GM12878 (cell line): ENCODE results near the gene PAPOLG. TPM values are rescaled to one million over a fixed set of nuclear protein-coding genes. Genes with fewer than 3 reads are reported as not detected.

Source experiments
- ASH2L ChIP-seq: fragments of 300-600, 200-600 bp; sonication (generic); IDR thresholded peaks from 2 replicates; pipeline ENCODE4 v1.6.1; 2017; ENCODE audit warnings: low read depth, mild to moderate bottlenecking, borderline replicate concordance
- ATF2 ChIP-seq: IDR thresholded peaks from 2 replicates; pipeline ENCODE4 v1.6.1; 2012; ENCODE audit warnings: low read length, inconsistent platforms
- BACH1 ChIP-seq: fragments of 450-650 bp; IDR thresholded peaks from 2 replicates; pipeline ENCODE4 v1.6.1; 2017; ENCODE audit warnings: mild to moderate bottlenecking, borderline replicate concordance
- BCL11A ChIP-seq: IDR thresholded peaks from 2 replicates; pipeline ENCODE4 v1.6.1; 2011; ENCODE audit warnings: low read depth, low read length
- BHLHE40 ChIP-seq, 2 experiments: fragments of 450-650 bp in 1 of 2; IDR thresholded peaks; 2 replicates each; pipeline ENCODE4 v1.6.1; 2011 to 2017; ENCODE audit warnings: low read depth in 2 of 2, borderline replicate concordance in 1 of 2, improper control_type of control experiment in 1 of 2, low read length in 1 of 2, mild to moderate bottlenecking in 1 of 2
- BRCA1 ChIP-seq: IDR thresholded peaks from 2 replicates; pipeline ENCODE4 v1.6.1; 2011; ENCODE audit warnings: low read depth, low read length, improper control_type of control experiment
- CBX3 ChIP-seq: fragments of 200-600 bp; sonication (generic); IDR thresholded peaks from 2 replicates; pipeline ENCODE4 v1.6.1; 2016; ENCODE audit warnings: low read depth, borderline replicate concordance
- EED ChIP-seq: sonication (generic); IDR thresholded peaks from 2 replicates; pipeline ENCODE4 v1.6.1; 2016; ENCODE audit warnings: antibody characterized with exemption, low read depth
- FOS ChIP-seq: IDR thresholded peaks from 3 replicates; pipeline ENCODE4 v1.6.1; 2011; ENCODE audit warnings: borderline replicate concordance; ENCODE audit not compliant: insufficient read length; ENCODE audit errors: extremely low read depth
- IKZF1 ChIP-seq: fragments of 450-650 bp; conservative IDR thresholded peaks from 2 replicates; pipeline ENCODE4 v1.6.1; 2017; ENCODE audit warnings: antibody characterized with exemption, mild to moderate bottlenecking
- MEF2B ChIP-seq: fragments of 450-650 bp; IDR thresholded peaks from 2 replicates; pipeline ENCODE4 v1.6.1; 2018; ENCODE audit warnings: mild to moderate bottlenecking, moderate library complexity; ENCODE audit not compliant: partially characterized antibody, poor library complexity, severe bottlenecking
- NFXL1 ChIP-seq: fragments of 450-650 bp; IDR thresholded peaks from 2 replicates; pipeline ENCODE4 v1.6.1; 2017; ENCODE audit warnings: antibody characterized with exemption, mild to moderate bottlenecking, borderline replicate concordance
- NR2C1 ChIP-seq: fragments of 450-650 bp; IDR thresholded peaks from 2 replicates; pipeline ENCODE4 v1.6.1; 2017; ENCODE audit warnings: antibody characterized with exemption, mild to moderate bottlenecking, moderate library complexity
- POLR2AphosphoS2 ChIP-seq: IDR thresholded peaks from 2 replicates; pipeline ENCODE4 v1.6.1; 2011; ENCODE audit warnings: low read depth, mild to moderate bottlenecking, low read length, improper control_type of control experiment, moderate library complexity
- POLR2AphosphoS5 ChIP-seq: IDR thresholded peaks from 2 replicates; pipeline ENCODE4 v1.6.1; 2011; ENCODE audit warnings: mild to moderate bottlenecking, low read length, inconsistent platforms
- RELA ChIP-seq: fragments of 450-650 bp; IDR thresholded peaks from 2 replicates; pipeline ENCODE4 v1.8.0; 2014; ENCODE audit warnings: borderline replicate concordance; ENCODE audit not compliant: partially characterized antibody
- SP1 ChIP-seq: IDR thresholded peaks from one replicate; pipeline ENCODE4 v1.6.1; 2011; ENCODE audit warnings: low read depth, low read length
- STAT1 ChIP-seq: fragments of 450-650 bp; conservative IDR thresholded peaks from 2 replicates; pipeline ENCODE4 v1.6.1; 2014; ENCODE audit warnings: antibody characterized with exemption, mild to moderate bottlenecking
- STAT3 ChIP-seq: IDR thresholded peaks from 2 replicates; pipeline ENCODE4 v1.6.1; 2011; ENCODE audit warnings: low read depth, low read length, improper control_type of control experiment
- SUZ12 ChIP-seq: fragments of 200-600 bp; sonication (generic); IDR thresholded peaks from one replicate; pipeline ENCODE4 v1.6.1; 2018; ENCODE audit warnings: antibody characterized with exemption, mild to moderate bottlenecking; ENCODE audit not compliant: unreplicated experiment
- TCF7 ChIP-seq: IDR thresholded peaks from 2 replicates; pipeline ENCODE4 v1.6.1; 2014; ENCODE audit warnings: antibody characterized with exemption, borderline replicate concordance
- ZBTB11 ChIP-seq: fragments of 450-650 bp; formaldehyde crosslinking; IDR thresholded peaks from 2 replicates; pipeline ENCODE4 v1.5.0; 2022; ENCODE audit warnings: mild to moderate bottlenecking, missing genetic modification characterization
- ZNF384 ChIP-seq: IDR thresholded peaks from 2 replicates; pipeline ENCODE4 v1.6.1; 2012; ENCODE audit warnings: low read depth, mild to moderate bottlenecking, low read length, improper control_type of control experiment, borderline replicate concordance
- ZZZ3 ChIP-seq: IDR thresholded peaks from 2 replicates; pipeline ENCODE4 v1.6.1; 2011; ENCODE audit warnings: low read depth; ENCODE audit not compliant: control insufficient read depth, insufficient read length
- polyA plus RNA-seq, 11 experiments: library from polyadenylated mRNA; depleted of rRNA in 4 of 11; unstranded in 6 of 11; stranded (reverse) in 5 of 11; fragments of >200 nt; fragmentation: Nextera tagmentation in 4 of 11; fragmentation: Illumina TruSeq in 1 of 11; extraction: Ambion mirVana in 4 of 11; extraction: Trizol in 1 of 11; gene quantifications; 1 replicate in 1 of 11; 2 replicates in 10 of 11; pipeline versions ENCODE4 v1.2.1 to v1.2.3, GENCODE V29; 2011 to 2016; ENCODE audit warnings: inconsistent platforms in 2 of 11, missing spikeins in 2 of 11, low read depth in 1 of 11
- total RNA-seq, 4 experiments: library from RNA; depleted of rRNA in 3 of 4; stranded (reverse); fragments of >200 nt in 3 of 4; fragmentation: Illumina TruSeq in 1 of 4; extraction: Trizol in 1 of 4; gene quantifications; 2 replicates each; pipeline versions ENCODE4 v1.2.1 to v1.2.3, GENCODE V29; 2013 to 2021
- TF ChIP-seq, protein P1 (sequence below): IDR thresholded peaks from 2 replicates; pipeline ENCODE4 v1.6.1; 2012; ENCODE audit warnings: low read depth, low read length, improper control_type of control experiment
- TF ChIP-seq, protein P2 (sequence below): IDR thresholded peaks from 2 replicates; pipeline ENCODE4 v1.6.1; 2011; ENCODE audit warnings: mild to moderate bottlenecking, low read depth, low read length, moderate library complexity; ENCODE audit not compliant: insufficient replicate concordance
- TF ChIP-seq, protein P3 (sequence below): IDR thresholded peaks from 2 replicates; pipeline ENCODE4 v1.6.1; 2011; ENCODE audit warnings: low read depth, mild to moderate bottlenecking, low read length, moderate library complexity, borderline replicate concordance; ENCODE audit errors: extremely low read depth

PAPOLG gene
- total and polyA plus RNA-seq, 10 of the 15 experiments (the other 5 are each of a cell fraction or from before 2014, with no cell fraction given), result 4.2 to 15.8 (median 10.7) TPM

- TF ChIP-seq ZBTB11 (CRISPR knock-in tag), result no peak
- no peak for TF ChIP-seq ASH2L
- peak; percentile 94 for TF ChIP-seq ATF2
- TF ChIP-seq, protein P1, sequence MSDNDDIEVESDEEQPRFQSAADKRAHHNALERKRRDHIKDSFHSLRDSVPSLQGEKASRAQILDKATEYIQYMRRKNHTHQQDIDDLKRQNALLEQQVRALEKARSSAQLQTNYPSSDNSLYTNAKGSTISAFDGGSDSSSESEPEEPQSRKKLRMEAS, result no peak
- no peak for TF ChIP-seq ZZZ3
- no peak for TF ChIP-seq RELA
- TF ChIP-seq SP1, result no peak
- TF ChIP-seq ZNF384, result no peak
- peak; percentile 98 for TF ChIP-seq EED
- no peak for TF ChIP-seq POLR2AphosphoS2
- TF ChIP-seq, protein P2, sequence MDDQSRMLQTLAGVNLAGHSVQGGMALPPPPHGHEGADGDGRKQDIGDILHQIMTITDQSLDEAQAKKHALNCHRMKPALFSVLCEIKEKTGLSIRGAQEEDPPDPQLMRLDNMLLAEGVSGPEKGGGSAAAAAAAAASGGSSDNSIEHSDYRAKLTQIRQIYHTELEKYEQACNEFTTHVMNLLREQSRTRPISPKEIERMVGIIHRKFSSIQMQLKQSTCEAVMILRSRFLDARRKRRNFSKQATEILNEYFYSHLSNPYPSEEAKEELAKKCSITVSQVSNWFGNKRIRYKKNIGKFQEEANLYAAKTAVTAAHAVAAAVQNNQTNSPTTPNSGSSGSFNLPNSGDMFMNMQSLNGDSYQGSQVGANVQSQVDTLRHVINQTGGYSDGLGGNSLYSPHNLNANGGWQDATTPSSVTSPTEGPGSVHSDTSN, result no peak
- TF ChIP-seq BCL11A, result peak; percentile 76
- TF ChIP-seq, protein P3, sequence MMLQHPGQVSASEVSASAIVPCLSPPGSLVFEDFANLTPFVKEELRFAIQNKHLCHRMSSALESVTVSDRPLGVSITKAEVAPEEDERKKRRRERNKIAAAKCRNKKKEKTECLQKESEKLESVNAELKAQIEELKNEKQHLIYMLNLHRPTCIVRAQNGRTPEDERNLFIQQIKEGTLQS, result no peak
- no peak for TF ChIP-seq BACH1
- peak; percentile 87 for TF ChIP-seq TCF7
- peak; percentile 90 for TF ChIP-seq IKZF1
- peak; percentile 20 to 48; a peak in 2 of 4 replicates for TF ChIP-seq BHLHE40 (IDR thresholded peaks at IDR 0.05; ENCODE audit: borderline replicate concordance in 1 of 2, low read depth in 2 of 2, low read length in 1 of 2)
- TF ChIP-seq NR2C1, result no peak
- peak; percentile 89 for TF ChIP-seq MEF2B
- no peak for TF ChIP-seq FOS
- no peak for TF ChIP-seq STAT3
- TF ChIP-seq NFXL1, result no peak
- TF ChIP-seq CBX3, result no peak
- TF ChIP-seq STAT1, result no peak
- no peak for TF ChIP-seq BRCA1
- TF ChIP-seq POLR2AphosphoS5, result no peak
- no peak for TF ChIP-seq SUZ12
Observed at GRCh38 chr2:60840880-60841279, 84.8 kb downstream of the PAPOLG start (continued).
